Measurements from ENCODE around the gene SCN4B. TPM values are rescaled to one million over a fixed set of nuclear protein-coding genes. Genes with fewer than 3 reads are reported as not detected.

Gene SCN4B, protein sequence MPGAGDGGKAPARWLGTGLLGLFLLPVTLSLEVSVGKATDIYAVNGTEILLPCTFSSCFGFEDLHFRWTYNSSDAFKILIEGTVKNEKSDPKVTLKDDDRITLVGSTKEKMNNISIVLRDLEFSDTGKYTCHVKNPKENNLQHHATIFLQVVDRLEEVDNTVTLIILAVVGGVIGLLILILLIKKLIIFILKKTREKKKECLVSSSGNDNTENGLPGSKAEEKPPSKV
- total RNA-seq, result 1 to 10 TPM; 2.2 to 4.7 TPM
- polyA plus RNA-seq (ENCODE audit: insufficient read length in 6 of 6), result 10 to 100 TPM in 1 of 6 donors, 1 to 10 TPM in 5; 7.4 to 10.1 (median 7.5) TPM
- long read RNA-seq, donor 1, full-length matches to known transcripts, result 3 of 3 reads
- long read RNA-seq, donor 1, partial matches to known transcripts, result 0 of 3 reads
- long read RNA-seq, donor 1, other reads (novel, unspliced or antisense), result 0 of 3 reads
- long read RNA-seq, donor 2, full-length matches to known transcripts, result 2 of 2 reads
- long read RNA-seq, donor 2, partial matches to known transcripts, result 0 of 2 reads
- long read RNA-seq, donor 2, other reads (novel, unspliced or antisense), result 0 of 2 reads
- long read RNA-seq, donor 3, full-length matches to known transcripts, result 2 of 2 reads
- long read RNA-seq, donor 3, partial matches to known transcripts, result 0 of 2 reads
- long read RNA-seq, donor 3, other reads (novel, unspliced or antisense), result 0 of 2 reads
- long read RNA-seq, donor 4, partial matches to known transcripts, result 0 of 1 reads
- long read RNA-seq, donor 4, other reads (novel, unspliced or antisense), result 1 of 1 reads
- long read RNA-seq, donor 5, partial matches to known transcripts, result 0 of 1 reads
- long read RNA-seq, donor 5, other reads (novel, unspliced or antisense), result 0 of 1 reads
- long read RNA-seq, donor 6, full-length matches to known transcripts, result 1 of 1 reads
- long read RNA-seq, donor 6, partial matches to known transcripts, result 0 of 1 reads
- long read RNA-seq, donor 6, other reads (novel, unspliced or antisense), result 0 of 1 reads
- long read RNA-seq, donor 7, result 0 reads
- long read RNA-seq, donor 8, full-length matches to known transcripts, result 1 of 1 reads
- long read RNA-seq, donor 8, partial matches to known transcripts, result 0 of 1 reads
- long read RNA-seq, donor 8, other reads (novel, unspliced or antisense), result 0 of 1 reads
- long read RNA-seq, donor 9, result 0 reads
- long read RNA-seq, donor 10, result 0 reads
- long read RNA-seq, donor 11, full-length matches to known transcripts, result 5 of 5 reads
- long read RNA-seq, donor 11, partial matches to known transcripts, result 0 of 5 reads
- long read RNA-seq, donor 11, other reads (novel, unspliced or antisense), result 0 of 5 reads
- long read RNA-seq, donor 12, result 0 reads

DNA sequence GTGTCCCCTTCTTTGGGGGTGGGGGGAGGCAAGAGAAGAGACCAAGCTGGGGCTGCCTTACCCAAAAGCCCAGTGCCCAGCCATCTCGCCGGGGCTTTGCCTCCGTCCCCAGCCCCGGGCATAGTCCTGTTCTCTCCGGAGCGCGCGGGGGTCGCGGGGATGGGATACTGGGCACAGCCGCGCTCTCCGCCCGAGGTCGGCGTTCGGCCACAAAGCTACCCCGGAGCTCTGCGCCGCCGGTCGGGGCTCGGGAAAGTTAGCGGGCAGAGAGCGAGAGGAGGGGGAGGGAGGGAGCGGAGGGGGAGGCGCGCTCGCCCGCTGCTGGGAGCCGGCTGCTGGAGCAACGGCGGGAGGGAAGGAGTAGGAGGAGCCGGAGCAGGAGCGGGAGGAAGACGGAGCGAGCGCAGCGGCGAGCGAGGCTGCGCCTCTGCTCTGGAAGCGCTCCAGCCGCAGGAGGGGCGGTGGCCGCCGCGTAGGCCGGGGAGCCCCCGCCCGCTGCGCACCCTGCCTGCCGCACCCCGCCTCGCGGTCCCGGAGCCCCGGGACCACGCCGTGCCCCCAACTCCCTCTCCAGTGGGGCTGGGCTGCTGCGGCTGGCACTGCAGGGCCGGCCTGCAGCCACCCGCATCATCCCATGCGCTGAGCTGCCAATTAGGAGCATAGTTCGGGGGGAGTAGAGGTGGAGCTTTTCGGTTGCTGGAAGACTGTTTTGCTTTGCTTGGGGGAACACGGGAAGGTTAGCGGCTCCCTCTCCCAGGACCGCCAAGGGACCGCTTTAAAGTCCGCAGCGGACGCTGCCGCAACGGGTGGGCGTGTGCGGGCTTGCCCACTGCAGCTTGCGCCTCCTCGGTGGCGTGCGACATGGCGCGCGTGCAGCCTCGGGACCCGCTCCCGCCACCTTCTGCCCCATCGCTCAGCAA is at the start of gene SCN4B:
Gene SCN4B, minus strand, starts transcription at position 272 of the 920 bp plus-strand sequence. Its CDS starts 150 bp downstream, at position 122.
- DNase-seq (peak; percentile 69 to 89 (median 80)), ATAC-seq (peak; percentile 93)
- H3K27ac ChIP-seq, result no peak within 1 kb of the TSS
- H3K4me1 ChIP-seq, result peaks cover 8 to 31% of the 10 kb centered on the region in 2 donors
- H3K27me3 ChIP-seq, result peaks cover 48 to 76% of the 10 kb centered on the region in 2 donors
- no peaks in the 10 kb centered on the region for H3K9me3 ChIP-seq
- TF ChIP-seq, protein P1, sequence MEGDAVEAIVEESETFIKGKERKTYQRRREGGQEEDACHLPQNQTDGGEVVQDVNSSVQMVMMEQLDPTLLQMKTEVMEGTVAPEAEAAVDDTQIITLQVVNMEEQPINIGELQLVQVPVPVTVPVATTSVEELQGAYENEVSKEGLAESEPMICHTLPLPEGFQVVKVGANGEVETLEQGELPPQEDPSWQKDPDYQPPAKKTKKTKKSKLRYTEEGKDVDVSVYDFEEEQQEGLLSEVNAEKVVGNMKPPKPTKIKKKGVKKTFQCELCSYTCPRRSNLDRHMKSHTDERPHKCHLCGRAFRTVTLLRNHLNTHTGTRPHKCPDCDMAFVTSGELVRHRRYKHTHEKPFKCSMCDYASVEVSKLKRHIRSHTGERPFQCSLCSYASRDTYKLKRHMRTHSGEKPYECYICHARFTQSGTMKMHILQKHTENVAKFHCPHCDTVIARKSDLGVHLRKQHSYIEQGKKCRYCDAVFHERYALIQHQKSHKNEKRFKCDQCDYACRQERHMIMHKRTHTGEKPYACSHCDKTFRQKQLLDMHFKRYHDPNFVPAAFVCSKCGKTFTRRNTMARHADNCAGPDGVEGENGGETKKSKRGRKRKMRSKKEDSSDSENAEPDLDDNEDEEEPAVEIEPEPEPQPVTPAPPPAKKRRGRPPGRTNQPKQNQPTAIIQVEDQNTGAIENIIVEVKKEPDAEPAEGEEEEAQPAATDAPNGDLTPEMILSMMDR (IDR thresholded peaks at IDR 0.05), result no peak
- no peaks in the 10 kb centered on the region for H3K36me3 ChIP-seq
- peak within 1 kb of the TSS; percentile 31 to 36 for H3K4me3 ChIP-seq
- intact Hi-C loops (cut with DNase I), result no loop called here

DNA sequence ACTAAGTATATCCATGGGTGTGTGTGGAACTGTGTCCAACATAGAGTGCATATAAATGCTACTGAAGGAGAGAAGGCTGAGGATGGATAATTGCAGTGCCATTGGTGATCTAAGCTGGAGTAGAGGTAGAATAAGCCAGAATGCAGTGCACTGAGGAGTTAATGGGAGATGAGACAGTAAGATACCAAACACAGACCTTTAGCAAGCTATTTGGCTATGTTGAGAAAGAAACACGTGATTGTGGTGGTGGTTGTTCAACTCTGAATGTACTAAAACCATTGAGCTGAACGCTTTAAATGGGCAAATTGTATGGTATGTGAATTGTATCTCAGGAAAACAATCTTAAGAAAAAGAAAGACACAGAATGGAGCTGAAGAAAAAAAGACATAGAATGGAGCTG is 49.3 kb upstream of the SCN4B start:
- ATAC-seq (no peak), DNase-seq (no peak)
- Histone ChIP-seq H3K36me3 (peaks cover 0 to 33% of the 10 kb centered on the region in 2 donors), H3K27ac (no peak overlapping the region), H3K4me1 (peaks cover 0 to 35% of the 10 kb centered on the region in 2 donors), H3K9me3 (no peaks in the 10 kb centered on the region), H3K27me3 (no peaks in the 10 kb centered on the region), H3K4me3 (no peak overlapping the region)
- intact Hi-C loops (cut with DNase I), result loop anchor here in 1 of 2 donors (10.0 kb wide), 1 partner anchor 153 kb away; the partner anchor contains the start of gene UBE4A
- TF ChIP-seq, protein P1 (IDR thresholded peaks at IDR 0.05), result no peak

DNA sequence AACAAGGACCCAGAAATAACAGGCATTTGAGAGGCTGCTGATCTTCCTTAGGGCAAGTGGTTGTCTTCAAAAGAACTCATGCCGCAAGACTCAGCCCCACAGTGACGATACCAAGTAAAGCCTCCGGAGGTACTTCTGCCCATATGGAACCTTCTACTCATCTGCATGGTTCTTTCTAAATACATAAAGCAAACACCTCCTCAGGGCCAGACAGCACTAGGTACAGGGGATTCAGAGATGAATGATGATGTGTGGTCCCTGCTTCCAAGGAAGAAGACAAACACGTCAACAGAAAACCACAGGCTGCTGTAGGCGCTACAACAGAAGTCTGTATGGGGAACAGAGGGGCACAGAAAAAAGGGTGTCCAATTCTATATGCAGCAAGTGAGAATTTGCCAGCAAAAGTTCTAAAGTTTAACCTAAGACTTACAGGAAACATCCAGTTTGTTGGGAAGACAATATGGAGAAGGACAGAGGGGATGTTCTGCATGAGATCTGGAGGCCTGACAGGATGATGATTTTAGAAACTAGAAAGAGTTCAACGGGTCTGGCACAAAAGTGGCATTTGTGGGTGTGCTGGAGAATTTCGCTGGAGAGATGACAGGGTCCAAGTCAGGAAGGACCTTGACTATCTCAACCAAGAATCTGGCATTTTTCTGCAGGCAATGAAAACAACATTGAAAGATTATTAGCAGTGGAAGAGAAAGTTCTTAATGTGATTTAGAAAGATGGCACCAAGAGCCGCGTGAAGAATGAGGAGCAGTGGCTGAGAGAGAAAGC is 48.5 kb upstream of the SCN4B start:
- H3K4me3 ChIP-seq, result no peak overlapping the region
- no peaks in the 10 kb centered on the region for H3K9me3 ChIP-seq
- intact Hi-C loops (cut with DNase I), result loop anchor here in 1 of 2 donors (10.0 kb wide), 1 partner anchor 154 kb away; the partner anchor contains the start of gene UBE4A
- DNase-seq (no peak), ATAC-seq (no peak)
- no peak overlapping the region for H3K27ac ChIP-seq
- TF ChIP-seq, protein P1 (IDR thresholded peaks at IDR 0.05), result no peak
- no peaks in the 10 kb centered on the region for H3K27me3 ChIP-seq
- peaks cover 0 to 39% of the 10 kb centered on the region in 2 donors for H3K36me3 ChIP-seq
- H3K4me1 ChIP-seq, result peaks cover 0 to 26% of the 10 kb centered on the region in 2 donors
